Common myeloid progenitor, CD34-positive (primary cell): ENCODE results near the gene SLC37A4.

Experiments
- CTCF ChIA-PET: fragments of 350-600 bp; sonication (Branson Sonifier 250); formaldehyde crosslinking; loops from one replicate; lab custom pipeline; 2021; ENCODE audit warnings: antibody characterized with exemption; lab: Charles Lee
- POLR2A ChIA-PET: fragments of 350-600 bp; sonication (Branson Sonifier 250); formaldehyde crosslinking; loops from one replicate; lab custom pipeline; 2021; ENCODE audit warnings: antibody characterized with exemption; lab: Charles Lee
- DNase-seq, 3 donors: peaks; one replicate each; pipeline versions ENCODE4 v3.0.0 to v3.0.0-alpha.2; 2013
- H3K27ac ChIP-seq, 2 experiments: 1 replicate in 1 of 2; 2 replicates in 1 of 2; pipeline ENCODE4 v1.7.0; 2013; ENCODE audit warnings: inconsistent platforms in 2 of 2, low read length in 2 of 2, mild to moderate bottlenecking in 2 of 2, low read depth in 1 of 2, moderate library complexity in 1 of 2; ENCODE audit not compliant: severe bottlenecking in 2 of 2, insufficient read depth in 1 of 2, poor library complexity in 1 of 2
- H3K27me3 ChIP-seq, 5 experiments: replicated peaks in 2 of 5; 1 replicate in 3 of 5; 2 replicates in 2 of 5; pipeline versions ENCODE4 v1.6.1 to v1.7.0; 2013; ENCODE audit warnings: low read length in 4 of 5, mild to moderate bottlenecking in 2 of 5, moderate library complexity in 2 of 5, inconsistent platforms in 1 of 5; ENCODE audit not compliant: insufficient read depth in 5 of 5, control insufficient read depth in 4 of 5
- H3K36me3 ChIP-seq, 4 experiments: 1 replicate in 2 of 4; 2 replicates in 2 of 4; pipeline versions ENCODE4 v1.6.1 to v1.7.0; 2013; ENCODE audit warnings: low read length in 3 of 4, control low read depth in 1 of 4, mild to moderate bottlenecking in 1 of 4; ENCODE audit not compliant: control insufficient read depth in 4 of 4, insufficient read depth in 4 of 4
- H3K4me1 ChIP-seq, 4 experiments: 1 replicate in 3 of 4; 2 replicates in 1 of 4; pipeline versions ENCODE4 v1.6.1 to v1.7.1; 2013; ENCODE audit warnings: low read length in 3 of 4, mild to moderate bottlenecking in 3 of 4, control low read depth in 1 of 4, inconsistent platforms in 1 of 4, moderate library complexity in 1 of 4; ENCODE audit not compliant: control insufficient read depth in 4 of 4, insufficient read depth in 4 of 4; ENCODE audit errors: control extremely low read depth in 1 of 4
- H3K4me3 ChIP-seq, 7 experiments: 1 replicate in 4 of 7; 2 replicates in 3 of 7; pipeline versions ENCODE4 v1.5.1 to v1.7.0; 2013; ENCODE audit warnings: mild to moderate bottlenecking in 7 of 7, low read length in 6 of 7, moderate library complexity in 6 of 7, inconsistent platforms in 2 of 7, low read depth in 2 of 7, control low read depth in 1 of 7; ENCODE audit not compliant: insufficient read depth in 4 of 7, control insufficient read depth in 1 of 7; ENCODE audit errors: extremely low read depth in 1 of 7
- H3K9me3 ChIP-seq, 5 experiments: 1 replicate in 4 of 5; 2 replicates in 1 of 5; pipeline versions ENCODE4 v1.6.1 to v1.7.1; 2013; ENCODE audit warnings: low read length in 4 of 5, mild to moderate bottlenecking in 2 of 5, inconsistent platforms in 1 of 5, low read depth in 1 of 5, moderate library complexity in 1 of 5; ENCODE audit not compliant: control insufficient read depth in 4 of 5, insufficient read depth in 2 of 5; ENCODE audit errors: control extremely low read depth in 1 of 5
- WGBS: methylation state at CpG from one replicate; pipeline ENCODE4 v1.1.5; 2013; ENCODE audit not compliant: insufficient coverage; 5-methylcytosine and 5-hydroxymethylcytosine counted together

SLC37A4 gene

DNA sequence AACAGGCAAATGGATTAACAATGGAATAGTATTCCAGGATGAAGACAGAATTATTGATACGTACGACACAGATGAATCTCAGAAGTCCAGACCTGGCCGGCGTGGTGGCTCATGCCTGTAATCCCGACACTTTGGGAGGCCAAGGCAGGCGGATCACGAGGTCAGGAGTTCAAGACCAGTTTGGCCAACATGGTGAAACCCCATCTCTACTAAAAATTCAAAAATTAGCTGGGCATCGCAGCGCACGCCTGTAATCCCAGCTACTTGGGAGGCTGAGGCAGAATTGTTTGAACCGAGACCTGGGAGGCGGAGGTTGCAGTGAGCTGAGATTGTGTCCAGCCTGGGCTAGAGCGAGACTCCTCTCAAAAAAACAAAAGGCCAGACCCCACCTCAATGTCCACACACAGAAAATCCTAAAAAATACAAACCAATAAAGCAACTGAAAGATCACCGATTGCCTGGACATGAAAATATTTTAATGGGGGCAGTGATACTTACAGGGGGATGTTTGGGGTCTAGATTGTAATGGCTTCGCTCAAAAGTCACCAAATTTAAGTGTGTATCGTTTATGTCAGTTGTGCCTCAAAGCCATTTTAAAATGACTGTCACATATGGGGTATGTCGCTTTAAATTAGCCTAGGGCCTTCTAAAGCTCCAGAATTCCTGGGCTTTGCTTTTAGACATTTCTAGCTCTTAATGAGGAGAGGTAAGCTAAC is 16.3 kb downstream of the SLC37A4 start:
- ChIA-PET CTCF (interaction anchor here (0.7 to 1.4 kb wide), 4 partner anchors 8 to 41 kb away, joined by 3 to 4 read pairs (median 3); no protein-coding TSS in a partner anchor), POLR2A (no interaction called here)
- Histone ChIP-seq H3K36me3 (peaks cover 9 to 58% (median 41%) of the 10 kb centered on the region in 4 experiments), H3K9me3 (no peaks in the 10 kb centered on the region), H3K4me1 (peaks cover 12 to 23% (median 15%) of the 10 kb centered on the region in 4 experiments), H3K27me3 (no peaks in the 10 kb centered on the region), H3K27ac (no peak overlapping the region), H3K4me3 (no peak overlapping the region)
- WGBS, result 96% methylated on average over 16 of the region's 17 CpGs
- DNase-seq, result no peak

GRCh38 chr11:119012629-119013170 is 18.0 kb downstream of the SLC37A4 start:
- CTCF ChIA-PET, result interaction anchor here (1.1 kb wide), 1 partner anchor 106 kb away, joined by 3 read pairs; no protein-coding TSS in a partner anchor

GRCh38 chr11:119011476-119012053 is 19.1 kb downstream of the SLC37A4 start:
- H3K36me3 ChIP-seq, result peaks cover 9 to 66% (median 45%) of the 10 kb centered on the region in 4 experiments
- 100% methylated on average over 2 of the region's 6 CpGs for WGBS
- no peak overlapping the region for H3K27ac ChIP-seq
- peaks cover under 1 to 8% (median 6%) of the 10 kb centered on the region in 4 experiments for H3K4me1 ChIP-seq
- DNase-seq, result no peak
- ChIA-PET CTCF (interaction anchor here (1.0 kb wide), 1 partner anchor 15 kb away, joined by 3 read pairs; no protein-coding TSS in a partner anchor), POLR2A (no interaction called here)
- H3K9me3 ChIP-seq, result no peaks in the 10 kb centered on the region
- H3K27me3 ChIP-seq, result no peaks in the 10 kb centered on the region
- H3K4me3 ChIP-seq, result no peak overlapping the region

More at GRCh38 chr11:119012629-119013170, 18.0 kb downstream of the SLC37A4 start:
- DNase-seq, result no peak
- no peak overlapping the region for H3K4me3 ChIP-seq
- H3K27ac ChIP-seq, result no peak overlapping the region
- POLR2A ChIA-PET, result no interaction called here
- peaks cover 12 to 20% (median 14%) of the 10 kb centered on the region in 4 experiments for H3K4me1 ChIP-seq
- 100% methylated on average over 3 of the region's 3 CpGs for WGBS
- H3K36me3 ChIP-seq, result peaks cover 9 to 63% (median 44%) of the 10 kb centered on the region in 4 experiments
- no peaks in the 10 kb centered on the region for H3K9me3 ChIP-seq
- H3K27me3 ChIP-seq, result no peaks in the 10 kb centered on the region

DNA sequence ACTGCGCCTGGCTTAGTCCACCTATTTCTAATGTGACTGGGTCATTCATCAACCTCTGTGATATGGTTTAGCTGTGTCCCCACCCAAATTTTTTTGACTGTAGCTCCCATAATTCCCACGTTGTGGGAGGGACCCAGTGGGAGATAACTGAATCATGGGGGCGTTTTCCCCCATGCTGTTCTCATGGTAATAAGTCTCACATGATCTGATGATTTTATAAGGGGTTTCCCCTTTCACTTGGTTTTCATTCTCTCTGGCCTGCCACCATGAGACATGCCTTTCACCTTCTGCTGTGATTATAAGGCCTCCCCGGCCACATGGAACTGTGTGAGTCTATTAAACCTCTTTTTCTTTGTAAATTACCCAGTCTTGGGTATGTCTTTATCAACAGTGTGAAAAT is 24.0 kb downstream of the SLC37A4 start:
- Histone ChIP-seq H3K36me3 (peaks cover 2 to 50% (median 27%) of the 10 kb centered on the region in 4 experiments), H3K9me3 (no peaks in the 10 kb centered on the region), H3K27ac (no peak overlapping the region), H3K27me3 (no peaks in the 10 kb centered on the region), H3K4me3 (no peak overlapping the region), H3K4me1 (no peaks in the 10 kb centered on the region)
- no peak for DNase-seq
- ChIA-PET POLR2A (no interaction called here), CTCF (no interaction called here)
- WGBS, result 100% methylated on average over 1 of the region's 4 CpGs

DNA sequence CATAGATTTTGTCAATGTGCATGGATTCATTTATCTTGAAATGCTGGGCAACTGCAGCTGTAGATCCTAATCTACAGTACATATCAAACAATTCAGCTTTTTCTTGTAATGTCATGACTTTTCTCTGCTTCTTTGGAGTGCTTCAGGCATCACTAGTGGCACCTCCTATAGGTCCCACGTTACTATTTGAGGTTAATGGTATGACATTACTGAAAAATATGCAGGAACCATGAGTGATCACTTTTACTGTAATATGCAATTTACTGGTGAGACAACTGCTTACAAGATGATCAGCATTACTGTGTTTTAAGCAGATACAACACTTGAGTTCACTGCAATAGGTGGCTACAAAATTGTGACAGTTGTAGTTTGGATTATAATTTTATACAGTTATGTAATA is 29.8 kb downstream of the SLC37A4 start:
- peaks cover 4 to 23% (median 21%) of the 10 kb centered on the region in 4 experiments for H3K4me1 ChIP-seq
- H3K27ac ChIP-seq, result no peak overlapping the region
- H3K9me3 ChIP-seq, result no peaks in the 10 kb centered on the region
- ChIA-PET CTCF (interaction anchor here (1.4 kb wide), 1 partner anchor 15 kb away, joined by 3 read pairs; no protein-coding TSS in a partner anchor), POLR2A (no interaction called here)
- no peaks in the 10 kb centered on the region for H3K27me3 ChIP-seq
- H3K4me3 ChIP-seq, result no peak overlapping the region
- DNase-seq, result no peak
- no CpG with 5 or more reads among the region's 1 CpG for WGBS
- peaks cover 0 to 35% (median 19%) of the 10 kb centered on the region in 4 experiments for H3K36me3 ChIP-seq

DNA sequence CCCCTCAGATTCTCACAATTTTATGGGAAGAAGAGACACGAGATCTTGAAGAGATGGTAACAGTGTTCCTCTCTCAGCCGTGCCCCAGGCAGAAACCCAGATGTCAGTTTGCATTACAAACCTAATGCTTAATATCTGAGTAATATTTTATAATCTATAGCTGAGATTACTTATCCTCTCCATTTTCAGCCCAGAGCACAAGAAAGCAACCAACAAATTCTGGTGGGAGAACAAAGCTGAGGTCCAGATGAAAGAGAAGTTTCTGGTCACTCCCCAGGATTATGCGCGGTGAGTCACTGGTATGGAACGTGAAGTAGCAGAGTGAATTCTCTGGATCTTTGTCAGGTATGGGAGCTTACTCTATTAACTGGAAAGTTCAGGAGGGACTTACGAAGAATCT is 31.9 kb downstream of the SLC37A4 start:
- DNase-seq, result no peak
- Histone ChIP-seq H3K36me3 (peaks cover 0 to 24% (median 11%) of the 10 kb centered on the region in 4 experiments), H3K9me3 (no peaks in the 10 kb centered on the region), H3K27ac (peak overlapping the region in 1 of 2 experiments; percentile 71), H3K4me3 (peak overlapping the region in 3 of 7 experiments; percentile 77 to 85 (median 83)), H3K4me1 (peaks cover 4 to 23% (median 21%) of the 10 kb centered on the region in 4 experiments), H3K27me3 (no peaks in the 10 kb centered on the region)
- no CpG with 5 or more reads among the region's 6 CpGs for whole genome bisulfite sequencing
- ChIA-PET CTCF (interaction anchor here (1.0 to 2.4 kb wide), 2 partner anchors 10 to 21 kb away, joined by 3 to 9 read pairs; no protein-coding TSS in a partner anchor), POLR2A (no interaction called here)
